Left forelimb (tissue), 1 donor: Measurements from ENCODE around the gene MYADML2.

Source experiments
- DNase-seq: peaks from one replicate; pipeline ENCODE4 v3.0.0-alpha.2; 2018; ENCODE audit warnings: low spot score

MYADML2 gene

GRCh38 chr17:81978524-81979298, 31.7 kb upstream of the MYADML2 start:
- no peak for DNase-seq

- peak; percentile 96 for DNase-seq
These were observed 30.3 kb upstream of the MYADML2 start, which contains the start of gene ASPSCR1 for GRCh38 chr17:81977211-81977808. ASPSCR1 (plus strand) TSS chr17:81977629; CDS start chr17:81977647, 18 bp downstream.

GRCh38 chr17:81976332-81977210, 29.5 kb upstream of the MYADML2 start:
- no peak for DNase-seq

GRCh38 chr17:81973432-81973831, 26.4 kb upstream of the MYADML2 start:
- DNase-seq: no peak

- DNase-seq: no peak
These were observed 22.1 kb upstream of the MYADML2 start for GRCh38 chr17:81968850-81969812.

- no peak for DNase-seq
These were observed 21.3 kb upstream of the MYADML2 start for GRCh38 chr17:81968396-81968745.

GRCh38 chr17:81967533-81968395, 20.7 kb upstream of the MYADML2 start:
- peak; percentile 86 for DNase-seq

GRCh38 chr17:81967244-81967532, 20.2 kb upstream of the MYADML2 start:
- DNase-seq: no peak

- peak; percentile 89 for DNase-seq
These were observed 19.6 kb upstream of the MYADML2 start for GRCh38 chr17:81966343-81967243.

GRCh38 chr17:81964081-81964849, 17.2 kb upstream of the MYADML2 start:
- no peak for DNase-seq

- no peak for DNase-seq
These were observed 15.7 kb upstream of the MYADML2 start for GRCh38 chr17:81962499-81963441.

GRCh38 chr17:81961521-81962498, 14.8 kb upstream of the MYADML2 start:
- no peak for DNase-seq

- no peak for DNase-seq
These were observed 14.1 kb upstream of the MYADML2 start, which contains the start of gene NOTUM for GRCh38 chr17:81961087-81961511. NOTUM (minus strand) TSS chr17:81961187; CDS start chr17:81960909, 278 bp downstream.

- DNase-seq: no peak
These were observed 13.3 kb upstream of the MYADML2 start for GRCh38 chr17:81960130-81960958.

GRCh38 chr17:81959362-81960129, 12.5 kb upstream of the MYADML2 start:
- DNase-seq: no peak
